Astrocyte of the cerebellum (primary cell): ENCODE measurements around the gene EVPL.

Experiments
- DNase-seq: peaks from one replicate; pipeline ENCODE4 v3.0.0-alpha.2; 2011; ENCODE audit warnings: low read depth
- H3K4me3 ChIP-seq: 2 replicates; pipeline ENCODE4 v1.5.1; 2011; ENCODE audit warnings: mild to moderate bottlenecking, low read depth, low read length, moderate library complexity
- in situ Hi-C: cut with HindIII; loops from 2 replicates; pipeline ENCODE4 v1.10.0; 2017; ENCODE audit warnings: low sequenced_read_pairs
- TF ChIP-seq, protein P1 (sequence below): IDR thresholded peaks from 2 replicates; pipeline ENCODE4 v1.5.1; 2012; ENCODE audit warnings: low read length, low read depth, moderate library complexity, mild to moderate bottlenecking; ENCODE audit errors: missing control alignments

Gene EVPL

DNA sequence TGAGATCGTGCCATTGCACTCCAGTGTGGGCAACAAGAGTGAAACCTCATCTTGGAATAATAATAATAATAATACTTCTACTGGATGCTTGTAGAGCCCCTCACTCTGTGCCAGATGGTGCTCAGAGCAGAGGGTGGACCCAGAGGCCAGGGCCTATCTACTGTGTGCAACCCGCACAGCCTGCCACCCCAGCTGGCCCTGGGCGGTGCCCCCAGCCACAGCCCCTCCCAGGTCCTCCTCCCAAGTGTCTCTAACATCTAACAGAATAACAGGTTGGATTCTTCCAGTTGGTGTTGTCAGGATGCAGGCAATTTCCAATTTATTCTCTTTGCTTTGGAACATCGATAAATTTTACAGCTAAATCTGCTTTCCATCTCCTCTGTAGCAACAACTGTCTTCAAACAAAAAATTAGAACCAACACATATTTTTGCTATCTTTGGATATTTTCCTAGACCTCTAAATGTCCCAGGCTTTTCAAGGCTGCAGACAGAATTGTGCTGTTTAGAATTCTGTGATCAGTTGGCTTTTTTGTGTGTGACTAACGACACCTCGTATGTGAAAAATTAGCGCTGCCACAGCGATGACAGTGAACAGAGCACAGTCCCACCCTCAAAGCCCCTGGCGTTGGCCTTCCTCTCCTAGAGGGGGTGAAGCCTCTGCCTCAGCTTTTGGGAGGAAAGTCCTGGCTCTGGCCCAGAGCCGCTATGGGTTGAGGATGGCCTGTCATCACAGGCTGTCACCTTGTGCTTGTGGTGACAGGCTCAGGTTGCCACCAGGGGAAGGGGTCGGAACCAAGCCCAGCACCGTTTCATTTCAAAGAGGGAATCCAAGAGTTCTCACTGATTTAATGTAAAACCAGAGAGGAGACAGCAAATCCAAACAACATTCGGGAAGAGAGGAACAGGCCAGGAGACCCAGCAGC is 7.6 kb upstream of the EVPL start:
- in situ Hi-C loops: no loop called here
- TF ChIP-seq, protein P1, sequence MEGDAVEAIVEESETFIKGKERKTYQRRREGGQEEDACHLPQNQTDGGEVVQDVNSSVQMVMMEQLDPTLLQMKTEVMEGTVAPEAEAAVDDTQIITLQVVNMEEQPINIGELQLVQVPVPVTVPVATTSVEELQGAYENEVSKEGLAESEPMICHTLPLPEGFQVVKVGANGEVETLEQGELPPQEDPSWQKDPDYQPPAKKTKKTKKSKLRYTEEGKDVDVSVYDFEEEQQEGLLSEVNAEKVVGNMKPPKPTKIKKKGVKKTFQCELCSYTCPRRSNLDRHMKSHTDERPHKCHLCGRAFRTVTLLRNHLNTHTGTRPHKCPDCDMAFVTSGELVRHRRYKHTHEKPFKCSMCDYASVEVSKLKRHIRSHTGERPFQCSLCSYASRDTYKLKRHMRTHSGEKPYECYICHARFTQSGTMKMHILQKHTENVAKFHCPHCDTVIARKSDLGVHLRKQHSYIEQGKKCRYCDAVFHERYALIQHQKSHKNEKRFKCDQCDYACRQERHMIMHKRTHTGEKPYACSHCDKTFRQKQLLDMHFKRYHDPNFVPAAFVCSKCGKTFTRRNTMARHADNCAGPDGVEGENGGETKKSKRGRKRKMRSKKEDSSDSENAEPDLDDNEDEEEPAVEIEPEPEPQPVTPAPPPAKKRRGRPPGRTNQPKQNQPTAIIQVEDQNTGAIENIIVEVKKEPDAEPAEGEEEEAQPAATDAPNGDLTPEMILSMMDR: no peak
- H3K4me3 ChIP-seq: no peak overlapping the region
- no peak for DNase-seq

DNA sequence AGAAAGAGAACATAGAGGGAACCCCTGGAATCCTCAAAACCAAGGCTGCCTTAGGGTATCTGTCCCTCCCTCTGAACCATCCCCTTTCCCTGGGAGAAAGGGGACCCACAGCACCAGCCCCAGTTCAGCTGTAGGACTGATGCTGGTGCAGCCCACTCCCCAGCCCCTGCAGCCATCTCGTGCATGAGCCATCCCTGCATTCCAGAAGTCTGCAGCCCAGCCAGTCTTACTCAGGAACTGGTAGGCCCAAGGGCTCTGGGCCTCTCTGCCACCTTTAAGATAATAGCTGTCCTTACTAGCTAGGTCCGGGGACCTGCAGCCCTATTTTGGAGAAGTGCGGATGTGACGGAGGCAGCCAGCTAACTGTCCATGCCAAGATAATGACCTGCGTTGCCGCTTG is 6.0 kb upstream of the EVPL start:
- TF ChIP-seq, protein P1: no peak
- in situ Hi-C loops: no loop called here
- H3K4me3 ChIP-seq: no peak overlapping the region
- no peak for DNase-seq

DNA sequence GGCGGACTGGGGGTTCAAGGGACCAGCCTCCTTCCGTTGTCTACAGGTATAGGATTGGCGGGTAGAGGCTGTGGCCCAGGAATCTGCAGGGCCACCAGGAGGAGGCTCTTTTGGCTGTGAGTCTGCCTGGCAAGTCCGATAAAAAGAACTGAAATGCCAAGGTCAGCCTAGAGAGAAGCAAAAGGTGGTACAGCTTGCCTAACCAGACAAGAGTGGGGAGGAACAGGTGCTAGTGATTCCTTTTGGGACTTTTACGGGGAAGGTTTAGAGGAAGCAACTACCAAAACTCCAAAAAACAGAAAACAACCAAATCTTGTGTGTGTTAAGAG is 5.6 kb upstream of the EVPL start:
- no peak overlapping the region for H3K4me3 ChIP-seq
- no peak for DNase-seq
- TF ChIP-seq, protein P1: no peak
- in situ Hi-C loops: no loop called here

DNA sequence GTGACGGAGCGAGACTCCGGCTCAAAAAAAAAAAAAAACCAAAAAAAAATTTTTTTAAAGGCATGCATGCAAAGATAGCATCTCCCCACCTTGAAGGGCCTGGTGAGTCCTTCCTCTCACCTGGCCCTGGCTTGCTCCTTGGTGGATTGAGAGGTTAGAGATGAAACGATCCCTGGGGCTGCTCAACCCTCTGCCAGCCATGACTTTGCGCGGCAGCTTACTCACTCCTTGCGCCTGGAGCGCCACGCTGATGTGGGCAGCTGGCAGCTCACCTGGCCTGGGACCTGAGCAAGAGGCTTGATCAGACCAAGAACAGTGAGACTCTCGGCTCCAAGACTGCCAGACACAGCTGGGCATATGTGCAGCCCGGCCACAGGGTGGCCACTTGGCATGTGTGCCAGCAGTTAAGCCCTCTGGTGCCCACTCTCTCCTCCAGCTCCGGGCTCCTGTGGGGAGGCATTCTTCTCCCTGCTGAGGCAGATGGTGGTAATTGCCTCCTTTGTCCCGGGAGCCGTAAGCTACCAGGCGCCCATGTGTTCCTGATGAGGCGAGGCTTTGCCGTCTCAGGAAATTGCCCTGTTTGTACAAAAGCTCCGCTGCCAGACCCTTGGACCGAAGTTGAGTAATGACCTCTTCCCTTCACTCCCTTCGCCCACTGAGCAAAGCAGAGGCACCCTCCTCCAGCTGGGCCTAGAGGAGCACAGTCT is 5.1 kb upstream of the EVPL start:
- in situ Hi-C loops: no loop called here
- DNase-seq: no peak
- TF ChIP-seq, protein P1: no peak
- H3K4me3 ChIP-seq: no peak overlapping the region

DNA sequence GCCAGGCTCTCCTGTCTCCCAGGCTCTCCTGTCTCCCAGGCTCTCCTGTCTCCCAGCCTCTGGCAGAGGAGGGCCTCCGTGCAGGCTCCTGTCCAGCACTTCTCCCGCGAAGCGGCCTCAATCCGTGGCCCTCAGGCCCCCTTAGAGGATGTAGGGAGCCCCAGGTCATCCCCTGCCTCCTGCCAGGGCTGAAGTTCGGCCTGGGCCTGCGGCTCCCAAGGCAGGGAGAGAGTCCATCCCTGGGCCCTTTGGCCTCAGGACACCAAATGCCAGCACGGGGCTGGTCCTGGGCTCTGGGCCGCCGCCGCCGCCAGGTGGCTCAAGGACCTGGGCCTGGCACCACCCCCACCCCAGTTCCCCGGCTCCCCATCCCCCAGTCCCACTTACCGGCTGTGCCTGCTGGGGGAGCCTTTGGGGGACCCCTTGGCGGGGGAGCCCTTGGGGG is 370 bp downstream of the EVPL start:
- DNase-seq: no peak
- TF ChIP-seq, protein P1: no peak
- in situ Hi-C loops: no loop called here
- no peak overlapping the region for H3K4me3 ChIP-seq

DNA sequence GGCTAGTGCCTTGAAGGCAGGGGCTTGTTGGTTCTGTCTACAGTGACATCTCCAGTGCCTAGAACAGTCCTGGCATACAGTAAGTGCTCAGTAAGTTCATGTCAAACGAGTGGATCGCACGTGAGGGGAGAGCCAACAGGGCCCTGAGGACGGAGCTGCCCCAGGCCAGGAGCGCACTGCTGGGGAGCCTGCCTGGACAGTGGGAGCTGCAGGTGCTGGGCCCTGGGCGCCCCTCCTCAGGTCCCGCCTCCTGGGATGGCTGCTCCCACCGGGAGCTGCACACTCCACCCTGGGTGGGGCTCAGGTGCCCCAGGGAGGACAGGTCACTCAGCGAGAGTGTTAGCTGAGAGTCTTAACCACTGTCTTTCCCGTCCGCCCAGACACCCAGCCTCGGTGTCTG is 1.8 kb downstream of the EVPL start:
- in situ Hi-C loops: no loop called here
- no peak for DNase-seq
- H3K4me3 ChIP-seq: no peak overlapping the region
- TF ChIP-seq, protein P1: no peak
